HG02870 (cell line): ENCODE results near the gene MCIDAS.

Experiments used
- ATAC-seq: cut with Tn5 transposase; IDR thresholded peaks from one replicate; pipeline ENCODE4 v1.9.1; 2021; ENCODE audit warnings: mild to moderate bottlenecking, moderate library complexity; ENCODE audit not compliant: unreplicated experiment

The MCIDAS gene

GRCh38 chr5:55226934-55227663 lies at the start of gene MCIDAS:
MCIDAS (minus strand) TSS chr5:55227315; CDS start chr5:55227138, 177 bp downstream.
- ATAC-seq: peak; percentile 43

- ATAC-seq: no peak
Observed at GRCh38 chr5:55276771-55277170, 49.7 kb upstream of the MCIDAS start.

- no peak for ATAC-seq
Observed at GRCh38 chr5:55258339-55258738, 31.2 kb upstream of the MCIDAS start.

GRCh38 chr5:55254802-55255201 lies 27.7 kb upstream of the MCIDAS start:
- no peak for ATAC-seq

- ATAC-seq: no peak
Observed at GRCh38 chr5:55250064-55250463, 22.9 kb upstream of the MCIDAS start.

GRCh38 chr5:55241746-55242145 lies 14.6 kb upstream of the MCIDAS start:
- ATAC-seq: no peak

- ATAC-seq: no peak
Observed at GRCh38 chr5:55236800-55237199, 9.7 kb upstream of the MCIDAS start.

- no peak for ATAC-seq
Observed at GRCh38 chr5:55234121-55234700, 7.1 kb upstream of the MCIDAS start.

GRCh38 chr5:55232985-55233928 lies 6.1 kb upstream of the MCIDAS start, which contains the start of gene CCNO:
CCNO (minus strand) TSS chr5:55233608; CDS start chr5:55233523, 85 bp downstream.
- ATAC-seq: peak; percentile 34

GRCh38 chr5:55232271-55232984 lies 5.3 kb upstream of the MCIDAS start:
- ATAC-seq: peak; percentile 3

GRCh38 chr5:55231919-55232270 lies 4.8 kb upstream of the MCIDAS start:
- ATAC-seq: no peak

- ATAC-seq: no peak
Observed at GRCh38 chr5:55231029-55231918, 4.2 kb upstream of the MCIDAS start.

GRCh38 chr5:55230086-55230629 lies 3.0 kb upstream of the MCIDAS start:
- no peak for ATAC-seq

- no peak for ATAC-seq
Observed at GRCh38 chr5:55227664-55228430, 732 bp upstream of the MCIDAS start.

- peak; percentile 49 for ATAC-seq
Observed at GRCh38 chr5:55226027-55226933, 835 bp downstream of the MCIDAS start.

GRCh38 chr5:55225346-55225745 lies 1.8 kb downstream of the MCIDAS start:
- no peak for ATAC-seq

- ATAC-seq: no peak
Observed at GRCh38 chr5:55223812-55224240, 3.3 kb downstream of the MCIDAS start.
